ENCODE results near the gene LINC01488. TPM values are rescaled to one million over a fixed set of nuclear protein-coding genes. Genes with fewer than 3 reads are reported as not detected.
A peak's percentile ranks its signal among the peaks of the same experiment; 100 is the strongest.

Gene LINC01488
- total and polyA plus RNA-seq, 2 donors from 2014 or later, result not detected

- peak in 1 of 5 donors; percentile 25 for DNase-seq
- Histone ChIP-seq H3K4me3 (ENCODE audit: low read length in 3 of 3) (no peak overlapping the region), H3K9ac (ENCODE audit: low read length in 3 of 3) (no peak overlapping the region), H3K27ac (ENCODE audit: low read depth in 2 of 2, low read length in 2 of 2) (no peak overlapping the region), H3K4me1 (ENCODE audit: control insufficient read depth in 2 of 3, insufficient read depth in 2 of 3, low read depth in 1 of 3, low read length in 3 of 3) (no peaks in the 10 kb centered on the region), H3K27me3 (ENCODE audit: control insufficient read depth, insufficient read depth, low read length) (no peaks in the 10 kb centered on the region), H3K9me3 (ENCODE audit: control insufficient read depth in 2 of 3, insufficient read depth in 1 of 3, low read length in 3 of 3) (no peaks in the 10 kb centered on the region), H3K36me3 (ENCODE audit: control insufficient read depth in 2 of 3, insufficient read depth in 3 of 3, low read length in 3 of 3) (no peaks in the 10 kb centered on the region)
- FAIRE-seq, result no peak
- intact Hi-C loops (cut with DNase I), result no loop called here
- TF ChIP-seq, protein P1, sequence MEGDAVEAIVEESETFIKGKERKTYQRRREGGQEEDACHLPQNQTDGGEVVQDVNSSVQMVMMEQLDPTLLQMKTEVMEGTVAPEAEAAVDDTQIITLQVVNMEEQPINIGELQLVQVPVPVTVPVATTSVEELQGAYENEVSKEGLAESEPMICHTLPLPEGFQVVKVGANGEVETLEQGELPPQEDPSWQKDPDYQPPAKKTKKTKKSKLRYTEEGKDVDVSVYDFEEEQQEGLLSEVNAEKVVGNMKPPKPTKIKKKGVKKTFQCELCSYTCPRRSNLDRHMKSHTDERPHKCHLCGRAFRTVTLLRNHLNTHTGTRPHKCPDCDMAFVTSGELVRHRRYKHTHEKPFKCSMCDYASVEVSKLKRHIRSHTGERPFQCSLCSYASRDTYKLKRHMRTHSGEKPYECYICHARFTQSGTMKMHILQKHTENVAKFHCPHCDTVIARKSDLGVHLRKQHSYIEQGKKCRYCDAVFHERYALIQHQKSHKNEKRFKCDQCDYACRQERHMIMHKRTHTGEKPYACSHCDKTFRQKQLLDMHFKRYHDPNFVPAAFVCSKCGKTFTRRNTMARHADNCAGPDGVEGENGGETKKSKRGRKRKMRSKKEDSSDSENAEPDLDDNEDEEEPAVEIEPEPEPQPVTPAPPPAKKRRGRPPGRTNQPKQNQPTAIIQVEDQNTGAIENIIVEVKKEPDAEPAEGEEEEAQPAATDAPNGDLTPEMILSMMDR (IDR thresholded peaks at IDR 0.05; ENCODE audit: borderline replicate concordance, extremely low read depth, insufficient read depth), result no peak
These were observed 31.7 kb downstream of the LINC01488 start for GRCh38 chr11:69513196-69513595.

DNA sequence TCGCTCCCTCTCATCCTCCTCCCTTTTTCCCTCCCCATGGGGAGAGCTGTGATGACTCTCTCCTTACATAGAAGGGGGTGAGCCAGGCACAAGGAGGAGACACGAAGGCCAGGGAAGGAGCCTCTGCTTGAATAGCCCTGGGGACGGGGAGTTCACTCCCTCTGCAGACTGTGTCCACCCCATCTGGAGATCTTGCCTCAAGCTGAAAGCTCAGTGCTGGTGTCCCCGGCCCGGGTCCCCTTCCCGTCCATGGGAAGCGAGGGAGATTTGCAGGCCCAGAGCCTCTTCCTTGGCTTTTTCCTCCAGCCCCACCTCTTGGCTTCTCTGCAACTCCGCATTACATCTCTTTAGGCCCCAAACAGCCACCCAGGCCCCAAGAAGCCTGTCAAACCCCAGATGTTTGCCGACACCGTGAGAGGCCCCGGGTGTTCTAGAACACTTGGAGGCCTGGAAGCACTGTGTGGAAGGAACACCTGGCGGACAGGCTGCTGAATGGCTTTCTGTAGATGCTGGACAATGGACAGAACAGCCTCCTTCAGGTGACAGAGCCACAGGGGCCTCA lies 32.3 kb downstream of the LINC01488 start:
- Histone ChIP-seq H3K4me1 (ENCODE audit: control insufficient read depth in 2 of 3, insufficient read depth in 2 of 3, low read depth in 1 of 3, low read length in 3 of 3) (no peaks in the 10 kb centered on the region), H3K9ac (ENCODE audit: low read length in 3 of 3) (no peak overlapping the region), H3K9me3 (ENCODE audit: control insufficient read depth in 2 of 3, insufficient read depth in 1 of 3, low read length in 3 of 3) (no peaks in the 10 kb centered on the region), H3K27ac (ENCODE audit: low read depth in 2 of 2, low read length in 2 of 2) (no peak overlapping the region), H3K36me3 (ENCODE audit: control insufficient read depth in 2 of 3, insufficient read depth in 3 of 3, low read length in 3 of 3) (no peaks in the 10 kb centered on the region), H3K4me3 (ENCODE audit: low read length in 3 of 3) (no peak overlapping the region), H3K27me3 (ENCODE audit: control insufficient read depth, insufficient read depth, low read length) (no peaks in the 10 kb centered on the region)
- DNase-seq, result peak in 1 of 5 donors; percentile 59
- FAIRE-seq, result no peak
- intact Hi-C loops (cut with DNase I), result no loop called here
- TF ChIP-seq, protein P1 (IDR thresholded peaks at IDR 0.05; ENCODE audit: borderline replicate concordance, extremely low read depth, insufficient read depth), result no peak

DNA sequence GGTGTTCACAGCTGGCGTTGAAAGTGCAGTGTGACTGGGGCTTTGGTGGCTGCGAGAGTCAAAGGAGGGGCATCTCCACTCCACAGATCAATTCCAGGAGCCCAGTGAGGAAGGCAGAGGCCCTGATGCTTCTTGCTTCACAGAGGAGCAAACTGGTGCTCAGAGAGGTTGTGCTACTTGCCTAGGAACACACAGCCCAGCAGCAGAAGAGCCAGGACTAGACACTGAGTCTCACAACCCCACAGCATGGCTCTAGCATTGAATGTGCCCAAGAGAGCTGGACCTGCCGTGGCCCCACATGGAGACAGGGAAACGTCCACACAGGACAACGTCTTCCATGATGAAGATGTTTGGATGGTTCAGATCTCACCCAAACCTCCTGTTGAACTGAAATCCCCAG lies 33.3 kb downstream of the LINC01488 start:
- FAIRE-seq (no peak), DNase-seq (no peak)
- Histone ChIP-seq H3K27ac (ENCODE audit: low read depth in 2 of 2, low read length in 2 of 2) (no peak overlapping the region), H3K4me1 (ENCODE audit: control insufficient read depth in 2 of 3, insufficient read depth in 2 of 3, low read depth in 1 of 3, low read length in 3 of 3) (no peaks in the 10 kb centered on the region), H3K9ac (ENCODE audit: low read length in 3 of 3) (no peak overlapping the region), H3K4me3 (ENCODE audit: low read length in 3 of 3) (no peak overlapping the region), H3K27me3 (ENCODE audit: control insufficient read depth, insufficient read depth, low read length) (no peaks in the 10 kb centered on the region), H3K36me3 (ENCODE audit: control insufficient read depth in 2 of 3, insufficient read depth in 3 of 3, low read length in 3 of 3) (no peaks in the 10 kb centered on the region), H3K9me3 (ENCODE audit: control insufficient read depth in 2 of 3, insufficient read depth in 1 of 3, low read length in 3 of 3) (no peaks in the 10 kb centered on the region)
- TF ChIP-seq, protein P1 (IDR thresholded peaks at IDR 0.05; ENCODE audit: borderline replicate concordance, extremely low read depth, insufficient read depth), result no peak
- intact Hi-C loops (cut with DNase I), result no loop called here
